Measurements from ENCODE around the gene CLEC6A.

The CLEC6A gene

GRCh38 chr12:8507596-8507995 lies 51.8 kb downstream of the CLEC6A start:
- Histone ChIP-seq H3K9me3 (replicated peaks in 1 of 11) (0 out of 22 replicates have a peak, but pooled peaks cover 0 to 5% (median 0%) of the 10 kb centered on the region in 11 experiments), H3K4me2 (peak overlapping the region in 8 of 11 experiments; percentile 70 to 90 (median 83); a peak in 15 of 22 replicates), H3K4me1 (peaks cover 29 to 44% (median 33%) of the 10 kb centered on the region in 10 experiments), H3K4me3 (no peak overlapping the region), H3K9ac (no peak overlapping the region), H3K36me3 (no peaks in the 10 kb centered on the region), H3K27ac (peak overlapping the region in 2 of 11 experiments; percentile 57 to 63; a peak in 1 of 22 replicates), H3K27me3 (no peaks in the 10 kb centered on the region), H4K20me1 (no peaks in the 10 kb centered on the region)
- no peak for TF ChIP-seq Cebpa-rat (IDR thresholded peaks at IDR 0.05)

- Histone ChIP-seq H3K4me1 (peaks cover 29 to 48% (median 33%) of the 10 kb centered on the region in 10 experiments), H3K9me3 (replicated peaks in 1 of 11) (0 out of 22 replicates have a peak, but pooled peaks cover 0 to 5% (median 0%) of the 10 kb centered on the region in 11 experiments), H3K27me3 (no peaks in the 10 kb centered on the region), H3K36me3 (no peaks in the 10 kb centered on the region), H3K27ac (peak overlapping the region in 10 of 11 experiments; percentile 9 to 75 (median 58); a peak in 18 of 22 replicates), H3K4me2 (peak overlapping the region; percentile 70 to 90 (median 83)), H4K20me1 (no peaks in the 10 kb centered on the region), H3K4me3 (no peak overlapping the region), H3K9ac (peak overlapping the region in 8 of 11 experiments; percentile 8 to 48 (median 36); a peak in 7 of 22 replicates)
- no peak for TF ChIP-seq Cebpa-rat (IDR thresholded peaks at IDR 0.05)
These were observed 52.5 kb downstream of the CLEC6A start for GRCh38 chr12:8508223-8508622.

- Histone ChIP-seq H3K4me1 (peaks cover 29 to 56% (median 37%) of the 10 kb centered on the region in 10 experiments), H3K36me3 (no peaks in the 10 kb centered on the region)
These were observed 53.4 kb downstream of the CLEC6A start for GRCh38 chr12:8508910-8509841.

DNA sequence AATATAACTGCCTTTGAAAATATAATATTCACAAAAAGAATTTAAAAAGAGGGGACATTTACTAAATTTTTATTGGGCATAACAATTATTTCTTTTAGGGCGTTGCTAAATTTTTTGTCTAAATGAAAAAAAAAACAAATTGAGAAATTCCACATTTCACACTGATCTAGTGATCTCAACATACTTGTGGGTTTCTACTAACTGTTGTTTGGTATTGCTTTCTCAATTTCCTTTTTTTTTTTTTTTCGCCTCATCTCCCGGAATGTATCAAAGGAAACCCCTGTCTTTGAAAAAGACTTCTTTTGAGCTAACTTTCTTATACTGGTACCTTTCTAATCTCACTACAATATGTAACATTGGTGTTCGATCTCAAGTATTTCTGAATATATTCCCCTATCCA lies 57.5 kb downstream of the CLEC6A start, which contains the start of gene CLEC4D:
CLEC4D (plus strand) TSS at position 248 of the 400 bp plus-strand sequence. CDS start 230 bp downstream, outside the sequence.
- Histone ChIP-seq H3K36me3 (no peaks in the 10 kb centered on the region), H3K27ac (peak within 1 kb of the TSS in 4 of 11 experiments; percentile 1 to 61 (median 27); a peak in 6 of 22 replicates), H4K20me1 (no peaks in the 10 kb centered on the region), H3K27me3 (no peaks in the 10 kb centered on the region), H3K9me3 (replicated peaks in 1 of 11) (no peaks in the 10 kb centered on the region), H3K4me1 (peaks cover 25 to 62% (median 33%) of the 10 kb centered on the region in 10 experiments), H3K9ac (peak within 1 kb of the TSS in 1 of 11 experiments; percentile 1; a peak in 1 of 22 replicates), H3K4me3 (no peak within 1 kb of the TSS), H3K4me2 (peak within 1 kb of the TSS in 6 of 11 experiments; percentile 22 to 62 (median 35); a peak in 9 of 22 replicates)
- TF ChIP-seq Cebpa-rat (IDR thresholded peaks at IDR 0.05) = no peak

More at GRCh38 chr12:8508910-8509841, 53.4 kb downstream of the CLEC6A start:
- Histone ChIP-seq H3K9ac (peak overlapping the region in 9 of 11 experiments; percentile 8 to 48 (median 35); a peak in 9 of 22 replicates), H3K4me2 (peak overlapping the region; percentile 70 to 90 (median 83)), H3K4me3 (0 out of 20 replicates have a peak overlapping the region, but pooled peaks of 2 of the 10 experiments have one; percentile 9 to 13), H4K20me1 (no peaks in the 10 kb centered on the region), H3K27me3 (no peaks in the 10 kb centered on the region), H3K27ac (peak overlapping the region in 10 of 11 experiments; percentile 9 to 75 (median 58); a peak in 18 of 22 replicates), H3K9me3 (replicated peaks in 1 of 11) (0 out of 22 replicates have a peak, but pooled peaks cover 0 to 5% (median 0%) of the 10 kb centered on the region in 11 experiments)
- TF ChIP-seq Cebpa-rat (IDR thresholded peaks at IDR 0.05) = no peak

- no peaks in the 10 kb centered on the region for H3K27me3 ChIP-seq
- H3K9ac ChIP-seq = no peak overlapping the region
- no peak for TF ChIP-seq Cebpa-rat (IDR thresholded peaks at IDR 0.05)
These were observed 62.2 kb downstream of the CLEC6A start for GRCh38 chr12:8517971-8518370.

GRCh38 chr12:8519171-8519570 lies 63.4 kb downstream of the CLEC6A start:
- Histone ChIP-seq H3K27ac (peak overlapping the region in 6 of 11 experiments; percentile 10 to 60 (median 34); a peak in 6 of 22 replicates), H3K9me3 (replicated peaks in 1 of 11) (peaks cover 10 to 20% (median 12%) of the 10 kb centered on the region in 11 experiments; a peak in 14 of 22 replicates), H3K4me2 (peak overlapping the region; percentile 1 to 86 (median 71); a peak in 20 of 22 replicates), H3K4me1 (peaks cover 6 to 34% (median 16%) of the 10 kb centered on the region in 10 experiments; a peak in 17 of 20 replicates), H4K20me1 (no peaks in the 10 kb centered on the region), H3K4me3 (peak overlapping the region in 1 of 10 experiments; percentile 26; a peak in 2 of 20 replicates), H3K36me3 (no peaks in the 10 kb centered on the region; a peak in 1 of 22 replicates), H3K27me3 (no peaks in the 10 kb centered on the region), H3K9ac (no peak overlapping the region)
- TF ChIP-seq Cebpa-rat (IDR thresholded peaks at IDR 0.05) = no peak

More at GRCh38 chr12:8517971-8518370, 62.2 kb downstream of the CLEC6A start:
- Histone ChIP-seq H3K4me2 (peak overlapping the region in 4 of 11 experiments; percentile 80 to 86 (median 82); a peak in 7 of 22 replicates), H3K4me3 (no peak overlapping the region), H3K9me3 (replicated peaks in 1 of 11) (peaks cover 3 to 8% (median 4%) of the 10 kb centered on the region in 11 experiments; a peak in 13 of 22 replicates), H3K36me3 (no peaks in the 10 kb centered on the region), H3K27ac (no peak overlapping the region), H4K20me1 (no peaks in the 10 kb centered on the region), H3K4me1 (peaks cover 6 to 45% (median 19%) of the 10 kb centered on the region in 10 experiments; a peak in 17 of 20 replicates)

DNA sequence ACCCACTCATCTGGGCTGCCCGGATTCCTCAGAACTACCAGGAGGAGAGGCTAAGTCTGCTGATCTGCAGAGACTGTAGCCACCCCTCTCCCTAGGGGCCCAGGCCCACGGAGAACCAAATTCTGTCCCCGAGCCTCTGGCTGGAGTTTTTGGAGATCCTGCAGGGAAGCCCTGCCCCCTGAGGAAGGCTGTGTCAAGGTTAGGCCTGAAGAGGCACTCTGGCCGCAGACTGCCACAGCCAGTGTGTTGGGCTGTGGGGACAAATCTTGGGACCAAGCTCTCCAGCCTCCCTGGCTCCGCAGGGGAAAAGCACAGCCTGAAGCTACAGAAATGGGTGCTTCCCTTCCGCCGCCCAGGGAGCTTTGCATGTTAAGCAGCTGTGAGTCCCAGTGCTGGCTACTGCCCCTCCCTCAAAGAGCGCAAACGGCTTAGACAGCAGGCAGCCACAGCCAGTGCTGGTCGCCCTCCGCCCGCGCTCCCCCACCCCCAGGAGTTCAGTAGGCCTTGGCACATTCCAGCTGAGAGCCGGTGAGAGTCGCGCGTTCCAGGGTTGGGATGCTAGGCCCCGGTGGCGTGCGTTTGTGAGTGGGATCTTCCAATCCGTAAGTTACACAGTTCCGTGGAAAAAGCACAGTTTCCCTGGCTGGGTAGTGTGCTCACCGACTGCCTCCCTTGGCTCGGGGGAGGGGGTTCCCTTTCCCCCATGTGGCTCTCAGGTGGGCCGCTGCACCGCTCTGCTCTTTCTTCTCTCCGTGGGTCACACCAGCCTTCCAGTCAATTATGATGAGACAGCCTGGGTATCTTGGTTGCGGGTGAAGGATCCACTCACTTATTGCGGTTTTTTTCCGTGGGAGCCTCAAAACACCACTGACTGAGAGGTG lies 71.7 kb downstream of the CLEC6A start:
- TF ChIP-seq Cebpa-rat (IDR thresholded peaks at IDR 0.05) = no peak
- no peak overlapping the region for H3K9ac ChIP-seq
- H3K27ac ChIP-seq = no peak overlapping the region
- H3K4me2 ChIP-seq = no peak overlapping the region
- H3K4me1 ChIP-seq = peaks cover 0 to 8% (median 0%) of the 10 kb centered on the region in 10 experiments; a peak in 5 of 20 replicates
- peaks cover 0 to 7% (median 0%) of the 10 kb centered on the region in 11 experiments; a peak in 2 of 22 replicates for H3K36me3 ChIP-seq
- H3K9me3 ChIP-seq (replicated peaks in 1 of 11) = peaks cover 15 to 41% (median 31%) of the 10 kb centered on the region in 11 experiments; a peak in 17 of 22 replicates
- no peaks in the 10 kb centered on the region for H4K20me1 ChIP-seq
- H3K4me3 ChIP-seq = no peak overlapping the region
- no peaks in the 10 kb centered on the region for H3K27me3 ChIP-seq
